Sigmoid colon (tissue), 7 donors: Measurements from ENCODE around the gene WNT9A. TPM values are rescaled to one million over a fixed set of nuclear protein-coding genes. Genes with fewer than 3 reads are reported as not detected.

Source experiments
- DNase-seq: peaks from one replicate; pipeline ENCODE4 v3.0.0-alpha.2; 2019
- H3K27ac ChIP-seq, 4 donors: fragments of 200-600 bp; sonication (generic); one replicate each; pipeline ENCODE4 v1.5.1; 2016 to 2019; ENCODE audit warnings: mild to moderate bottlenecking in 1 of 4
- H3K27me3 ChIP-seq, 3 donors: fragments of 200-600 bp; sonication (generic); one replicate each; pipeline ENCODE4 v1.5.1; 2019; ENCODE audit warnings: mild to moderate bottlenecking in 1 of 3
- H3K36me3 ChIP-seq, 4 donors: fragments of 200-600 bp; sonication (generic); one replicate each; pipeline ENCODE4 v1.5.1; 2016 to 2019
- H3K4me1 ChIP-seq, 4 donors: fragments of 200-600 bp; sonication (generic); one replicate each; pipeline ENCODE4 v1.5.1; 2017 to 2019
- H3K4me3 ChIP-seq, 4 donors: fragments of 200-600 bp; sonication (generic); one replicate each; pipeline ENCODE4 v1.5.1; 2017 to 2019; ENCODE audit warnings: mild to moderate bottlenecking in 2 of 4, moderate library complexity in 1 of 4
- H3K9me3 ChIP-seq, 4 donors: fragments of 200-600 bp in 3 of 4; sonication (generic) in 3 of 4; one replicate each; pipeline versions ENCODE4 v1.5.1 to v1.6.1; 2013 to 2019
- EP300 ChIP-seq, 4 donors: sonication (generic); formaldehyde crosslinking; IDR thresholded peaks; one replicate each; pipeline ENCODE4 v1.6.1; 2017; ENCODE audit warnings: antibody characterized with exemption in 4 of 4
- POLR2A ChIP-seq, 2 donors: fragments of 450-650 bp; IDR thresholded peaks; one replicate each; pipeline ENCODE4 v1.6.1; 2016; ENCODE audit warnings: antibody characterized with exemption in 2 of 2, mild to moderate bottlenecking in 2 of 2, moderate library complexity in 2 of 2
- POLR2AphosphoS5 ChIP-seq, 4 donors: sonication (generic); formaldehyde crosslinking; IDR thresholded peaks; one replicate each; pipeline ENCODE4 v1.6.1; 2017; ENCODE audit warnings: antibody characterized with exemption in 4 of 4
- WGBS, 2 donors: extraction: QIAGEN DNeasy Blood & Tissue Kit; methylation state at CpG; one replicate each; pipeline ENCODE4 v1.1.7; 2013; 5-methylcytosine and 5-hydroxymethylcytosine counted together
- intact Hi-C: fragments of 100-400 bp; cut with DNase I; formaldehyde crosslinking; loops from one replicate; pipeline ENCODE4 v1.15.1; 2023
- polyA plus RNA-seq, 3 donors: library from polyadenylated mRNA; stranded (reverse); fragments of 200-250 nt; gene quantifications; one replicate each; pipeline ENCODE4 v1.2.3, GENCODE V29; 2013
- total RNA-seq, 4 donors: library from RNA; depleted of rRNA; stranded (reverse); fragments of >200 nt; gene quantifications; one replicate each; pipeline ENCODE4 v1.1.0, GENCODE V29; 2016
- TF ChIP-seq, protein P1 (sequence below), 4 experiments: fragments of 450-650 bp in 3 of 4; fragments of 200-600 bp in 1 of 4; IDR thresholded peaks; one replicate each; pipeline ENCODE4 v1.5.1; 2016 to 2019; ENCODE audit warnings: antibody characterized with exemption in 4 of 4, mild to moderate bottlenecking in 3 of 4, moderate library complexity in 2 of 4
- donor health status: healthy with polysubstance abuse.
- donor health status: Bipolar disorder and iron deficiency.
- donor health status: healthy.

Gene WNT9A
- total and polyA plus RNA-seq, 7 donors = 0.23 to 25.5 (median 6.4) TPM

- TF ChIP-seq POLR2A (IDR thresholded peaks at IDR 0.05) = no peak
- TF ChIP-seq POLR2AphosphoS5 (IDR thresholded peaks at IDR 0.05) = no peak
- Histone ChIP-seq H3K36me3 (no peaks in the 10 kb centered on the region), H3K9me3 (no peaks in the 10 kb centered on the region), H3K4me1 (no peaks in the 10 kb centered on the region), H3K27ac (no peak overlapping the region), H3K4me3 (no peak overlapping the region), H3K27me3 (no peaks in the 10 kb centered on the region)
- intact Hi-C loops = no loop called here
- no peak for DNase-seq
- WGBS, 2 donors = 81 to 88% methylated on average over 22 of the region's 22 CpGs
Observed at GRCh38 chr1:227903614-227904501, 43.9 kb downstream of the WNT9A start.

DNA sequence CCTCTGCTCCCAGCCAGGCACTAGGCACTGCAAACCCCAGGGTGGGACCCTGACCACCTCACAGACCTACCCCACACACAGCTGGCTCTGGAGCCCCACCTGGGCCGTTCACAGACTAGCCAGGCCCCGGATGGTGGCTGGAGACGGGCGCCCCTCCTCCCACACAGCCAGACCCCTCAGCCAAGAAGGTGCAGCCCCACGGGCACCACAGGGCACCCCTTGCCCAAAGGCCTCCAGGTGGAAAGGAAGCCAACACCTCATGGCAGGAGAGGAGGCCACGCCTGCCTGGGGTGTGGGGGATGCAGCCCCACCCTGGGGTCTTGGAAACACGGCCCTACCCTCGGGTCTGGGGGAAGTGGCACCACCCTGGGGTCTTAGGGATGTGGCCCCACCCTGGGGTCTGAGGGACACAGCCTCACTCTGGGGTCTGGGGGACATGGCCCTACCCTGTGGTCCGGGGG is 44.6 kb downstream of the WNT9A start:
- H3K9me3 ChIP-seq = no peaks in the 10 kb centered on the region
- no peak for DNase-seq
- H3K36me3 ChIP-seq = no peaks in the 10 kb centered on the region
- no peaks in the 10 kb centered on the region for H3K4me1 ChIP-seq
- H3K27me3 ChIP-seq = no peaks in the 10 kb centered on the region
- no peak overlapping the region for H3K4me3 ChIP-seq
- no peak for TF ChIP-seq EP300 (IDR thresholded peaks at IDR 0.05)
- no peak overlapping the region for H3K27ac ChIP-seq
- 81 to 90% methylated on average over 9 of the region's 9 CpGs for WGBS, 2 donors
- intact Hi-C loops = no loop called here

DNA sequence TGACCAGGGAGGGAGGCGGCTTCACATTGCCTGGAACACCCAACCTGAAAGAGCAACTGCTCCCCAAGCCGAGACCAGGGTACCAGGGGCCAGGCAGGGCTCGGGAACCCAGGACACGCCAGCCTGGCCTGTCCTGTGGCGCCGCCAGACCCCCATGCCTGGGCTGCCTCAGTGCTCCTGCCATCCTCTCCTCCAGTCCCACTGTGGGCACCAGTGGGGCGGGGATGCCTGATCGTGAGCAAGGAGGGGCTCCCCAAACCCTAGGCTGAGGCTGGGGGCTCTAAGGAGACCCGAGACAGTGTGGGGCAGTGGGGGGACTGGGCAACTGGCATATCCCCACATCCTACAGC is 45.1 kb downstream of the WNT9A start:
- Histone ChIP-seq H3K27ac (no peak overlapping the region), H3K9me3 (no peaks in the 10 kb centered on the region), H3K36me3 (no peaks in the 10 kb centered on the region), H3K4me3 (no peak overlapping the region), H3K27me3 (no peaks in the 10 kb centered on the region), H3K4me1 (no peaks in the 10 kb centered on the region)
- 92 to 93% methylated on average over 9 of the region's 9 CpGs for WGBS, 2 donors
- TF ChIP-seq, protein P1, sequence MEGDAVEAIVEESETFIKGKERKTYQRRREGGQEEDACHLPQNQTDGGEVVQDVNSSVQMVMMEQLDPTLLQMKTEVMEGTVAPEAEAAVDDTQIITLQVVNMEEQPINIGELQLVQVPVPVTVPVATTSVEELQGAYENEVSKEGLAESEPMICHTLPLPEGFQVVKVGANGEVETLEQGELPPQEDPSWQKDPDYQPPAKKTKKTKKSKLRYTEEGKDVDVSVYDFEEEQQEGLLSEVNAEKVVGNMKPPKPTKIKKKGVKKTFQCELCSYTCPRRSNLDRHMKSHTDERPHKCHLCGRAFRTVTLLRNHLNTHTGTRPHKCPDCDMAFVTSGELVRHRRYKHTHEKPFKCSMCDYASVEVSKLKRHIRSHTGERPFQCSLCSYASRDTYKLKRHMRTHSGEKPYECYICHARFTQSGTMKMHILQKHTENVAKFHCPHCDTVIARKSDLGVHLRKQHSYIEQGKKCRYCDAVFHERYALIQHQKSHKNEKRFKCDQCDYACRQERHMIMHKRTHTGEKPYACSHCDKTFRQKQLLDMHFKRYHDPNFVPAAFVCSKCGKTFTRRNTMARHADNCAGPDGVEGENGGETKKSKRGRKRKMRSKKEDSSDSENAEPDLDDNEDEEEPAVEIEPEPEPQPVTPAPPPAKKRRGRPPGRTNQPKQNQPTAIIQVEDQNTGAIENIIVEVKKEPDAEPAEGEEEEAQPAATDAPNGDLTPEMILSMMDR (IDR thresholded peaks at IDR 0.05) = no peak
- TF ChIP-seq POLR2A (IDR thresholded peaks at IDR 0.05) (no peak), EP300 (IDR thresholded peaks at IDR 0.05) (no peak), POLR2AphosphoS5 (IDR thresholded peaks at IDR 0.05) (no peak)
- peak; percentile 64 for DNase-seq
- intact Hi-C loops = no loop called here

GRCh38 chr1:227901906-227902640 is 45.7 kb downstream of the WNT9A start:
- H3K36me3 ChIP-seq = no peaks in the 10 kb centered on the region
- no peaks in the 10 kb centered on the region for H3K9me3 ChIP-seq
- no peaks in the 10 kb centered on the region for H3K27me3 ChIP-seq
- 75 to 82% methylated on average over 11 of the region's 11 CpGs for WGBS, 2 donors
- DNase-seq = peak; percentile 45
- no peak for TF ChIP-seq EP300 (IDR thresholded peaks at IDR 0.05)
- TF ChIP-seq, protein P1 (IDR thresholded peaks at IDR 0.05) = no peak
- TF ChIP-seq POLR2A (IDR thresholded peaks at IDR 0.05) = no peak
- no peak for TF ChIP-seq POLR2AphosphoS5 (IDR thresholded peaks at IDR 0.05)
- H3K27ac ChIP-seq = no peak overlapping the region
- H3K4me3 ChIP-seq = no peak overlapping the region
- intact Hi-C loops = no loop called here
- no peaks in the 10 kb centered on the region for H3K4me1 ChIP-seq

DNA sequence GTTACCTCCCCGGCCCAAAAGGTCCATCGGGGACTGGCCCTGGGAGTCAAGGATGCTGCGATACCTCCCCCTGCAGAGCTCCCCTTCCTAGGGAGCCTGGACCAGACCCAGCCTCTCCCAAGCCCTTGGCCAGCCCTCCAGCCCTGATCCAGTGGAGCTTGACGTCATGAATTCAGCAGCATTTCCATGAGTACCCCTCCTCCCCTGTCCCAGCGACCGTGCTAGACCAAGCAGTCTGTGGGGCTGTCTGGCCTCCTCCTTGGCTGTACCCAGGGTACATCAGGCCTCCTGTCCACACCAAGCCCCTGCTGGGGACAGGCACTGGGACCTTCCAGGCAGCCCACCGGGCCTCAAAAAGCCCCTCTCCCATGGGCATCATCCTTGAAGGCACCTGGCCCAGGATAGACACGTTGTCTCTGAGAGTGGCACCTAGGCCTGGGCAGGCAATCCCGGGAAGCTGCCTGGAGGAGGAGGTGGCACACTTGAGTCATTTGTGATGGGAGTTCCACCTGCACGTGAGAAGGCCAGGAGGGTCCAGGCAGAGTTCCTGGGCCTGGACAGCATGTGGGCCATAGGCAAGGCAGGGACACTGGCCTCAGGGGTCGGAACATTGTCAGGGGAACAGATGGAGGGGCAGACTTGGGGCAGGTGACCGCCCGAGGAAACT is 46.4 kb downstream of the WNT9A start:
- Histone ChIP-seq H3K27ac (no peak overlapping the region), H3K4me1 (peaks cover 0 to 2% (median under 1%) of the 10 kb centered on the region in 4 donors), H3K27me3 (no peaks in the 10 kb centered on the region), H3K36me3 (no peaks in the 10 kb centered on the region), H3K4me3 (no peak overlapping the region), H3K9me3 (no peaks in the 10 kb centered on the region)
- 92 to 94% methylated on average over 13 of the region's 13 CpGs for WGBS, 2 donors
- DNase-seq = peak; percentile 52
- TF ChIP-seq EP300 (IDR thresholded peaks at IDR 0.05) = no peak
- TF ChIP-seq, protein P1 (IDR thresholded peaks at IDR 0.05) = no peak
- intact Hi-C loops = no loop called here
